BE2C (cell line): ENCODE results near the gene GZF1.

ENCODE experiments used
- DNase-seq: peaks from one replicate; pipeline ENCODE4 v3.0.0-alpha.2; 2020
- H3K27me3 ChIP-seq: fragments of 250-450 bp; sonication (Bioruptor Pico); 2 replicates; pipeline ENCODE4 v1.5.1; 2020; ENCODE audit warnings: mild to moderate bottlenecking
- H3K36me3 ChIP-seq: fragments of 250-450 bp; sonication (Bioruptor Pico); 2 replicates; pipeline ENCODE4 v1.5.1; 2020; ENCODE audit warnings: mild to moderate bottlenecking
- H3K4me1 ChIP-seq: fragments of 250-450 bp; sonication (Bioruptor Pico); 2 replicates; pipeline ENCODE4 v1.5.1; 2020
- H3K4me3 ChIP-seq: 2 replicates; pipeline ENCODE4 v1.5.1; 2011; ENCODE audit warnings: low read depth, low read length
- H3K9me3 ChIP-seq: fragments of 250-450 bp; sonication (Bioruptor Pico); 2 replicates; pipeline ENCODE4 v1.5.1; 2020
- CTCF ChIP-seq: IDR thresholded peaks from 2 replicates; pipeline ENCODE4 v1.5.1; 2012; ENCODE audit warnings: mild to moderate bottlenecking, low read depth, low read length

Gene GZF1

GRCh38 chr20:23391707-23392310 is 29.8 kb downstream of the GZF1 start:
- no peaks in the 10 kb centered on the region for H3K9me3 ChIP-seq
- H3K4me1 ChIP-seq = no peaks in the 10 kb centered on the region
- H3K4me3 ChIP-seq = no peak overlapping the region
- peaks cover 11% of the 10 kb centered on the region for H3K36me3 ChIP-seq
- no peaks in the 10 kb centered on the region for H3K27me3 ChIP-seq
- DNase-seq = no peak
- no peak for TF ChIP-seq CTCF

GRCh38 chr20:23393996-23394775 is 32.2 kb downstream of the GZF1 start:
- Histone ChIP-seq H3K9me3 (no peaks in the 10 kb centered on the region), H3K4me3 (no peak overlapping the region), H3K36me3 (peaks cover 11% of the 10 kb centered on the region), H3K4me1 (no peaks in the 10 kb centered on the region), H3K27me3 (no peaks in the 10 kb centered on the region)
- no peak for TF ChIP-seq CTCF
- no peak for DNase-seq

GRCh38 chr20:23396950-23397627 is 35.1 kb downstream of the GZF1 start:
- Histone ChIP-seq H3K9me3 (no peaks in the 10 kb centered on the region), H3K4me3 (no peak overlapping the region), H3K27me3 (no peaks in the 10 kb centered on the region), H3K36me3 (peaks cover 11% of the 10 kb centered on the region), H3K4me1 (no peaks in the 10 kb centered on the region)
- DNase-seq = no peak
- no peak for TF ChIP-seq CTCF

GRCh38 chr20:23397961-23398360 is 36.0 kb downstream of the GZF1 start:
- H3K9me3 ChIP-seq = no peaks in the 10 kb centered on the region
- no peak for TF ChIP-seq CTCF
- no peak for DNase-seq
- H3K36me3 ChIP-seq = peaks cover 11% of the 10 kb centered on the region
- no peaks in the 10 kb centered on the region for H3K4me1 ChIP-seq
- H3K27me3 ChIP-seq = no peaks in the 10 kb centered on the region
- H3K4me3 ChIP-seq = no peak overlapping the region

GRCh38 chr20:23399568-23400241 is 37.7 kb downstream of the GZF1 start:
- no peaks in the 10 kb centered on the region for H3K27me3 ChIP-seq
- H3K36me3 ChIP-seq = peaks cover 2% of the 10 kb centered on the region
- H3K4me1 ChIP-seq = no peaks in the 10 kb centered on the region
- DNase-seq = no peak
- no peak overlapping the region for H3K4me3 ChIP-seq
- no peaks in the 10 kb centered on the region for H3K9me3 ChIP-seq
- no peak for TF ChIP-seq CTCF
